EH (cell line): ENCODE measurements around the gene CLTA.
"Not testable (repeated sequence)": the region's sequence is repeated elsewhere in the genome, so short reads cannot be mapped to it uniquely, and the experiment has no call there.

Source experiments
- DNase-seq: peaks from one replicate; pipeline ENCODE4 v3.0.0-alpha.2; 2015; ENCODE audit warnings: low read depth

Gene CLTA

GRCh38 chr9:36239205-36239604, 48.5 kb downstream of the CLTA start:
- not testable (repeated sequence) for DNase-seq

GRCh38 chr9:36239675-36240074, 49.0 kb downstream of the CLTA start:
- DNase-seq = not testable (repeated sequence)

- no peak for DNase-seq
These were observed 55.2 kb downstream of the CLTA start for GRCh38 chr9:36245906-36246305.

GRCh38 chr9:36247356-36247755, 56.6 kb downstream of the CLTA start:
- DNase-seq = no peak

- peak; percentile 53 for DNase-seq
These were observed 57.3 kb downstream of the CLTA start for GRCh38 chr9:36248061-36248460.

- no peak for DNase-seq
These were observed 58.5 kb downstream of the CLTA start for GRCh38 chr9:36249189-36249588.

GRCh38 chr9:36250079-36250478, 59.4 kb downstream of the CLTA start:
- DNase-seq = peak; percentile 9

GRCh38 chr9:36251428-36251827, 60.7 kb downstream of the CLTA start:
- DNase-seq = no peak

GRCh38 chr9:36258208-36258995, 67.7 kb downstream of the CLTA start, which contains the start of gene GNE:
GNE (minus strand) TSS chr9:36258448; CDS start chr9:36249355, 9,093 bp downstream.
- DNase-seq = peak; percentile 96

GRCh38 chr9:36258996-36259533, 68.3 kb downstream of the CLTA start:
- peak; percentile 44 for DNase-seq
